GM21528 (cell line): ENCODE data around the gene CDC25B.
"Not testable (repeated sequence)": the region's sequence is repeated elsewhere in the genome, so short reads cannot be mapped to it uniquely, and the experiment has no call there.

Experiments
- ATAC-seq: cut with Tn5 transposase; IDR thresholded peaks from one replicate; pipeline ENCODE4 v1.9.1; 2021; ENCODE audit warnings: mild to moderate bottlenecking, moderate library complexity; ENCODE audit not compliant: unreplicated experiment, low FRiP score

The CDC25B gene

GRCh38 chr20:3821996-3822395 lies 25.9 kb downstream of the CDC25B start:
- no peak for ATAC-seq

GRCh38 chr20:3823881-3824280 lies 27.8 kb downstream of the CDC25B start:
- no peak for ATAC-seq

GRCh38 chr20:3825526-3825925 lies 29.4 kb downstream of the CDC25B start:
- no peak for ATAC-seq

GRCh38 chr20:3826420-3826819 lies 30.3 kb downstream of the CDC25B start:
- ATAC-seq, result no peak

GRCh38 chr20:3828798-3829197 lies 32.7 kb downstream of the CDC25B start:
- ATAC-seq, result no peak

GRCh38 chr20:3829891-3830290 lies 33.8 kb downstream of the CDC25B start:
- ATAC-seq, result not testable (repeated sequence)

- ATAC-seq, result no peak
Measured at GRCh38 chr20:3836132-3836531, 40.0 kb downstream of the CDC25B start.

GRCh38 chr20:3839328-3839727 lies 43.2 kb downstream of the CDC25B start:
- no peak for ATAC-seq

- ATAC-seq, result not testable (repeated sequence)
Measured at GRCh38 chr20:3840201-3840600, 44.1 kb downstream of the CDC25B start.

- ATAC-seq, result no peak
Measured at GRCh38 chr20:3842348-3842930, 46.3 kb downstream of the CDC25B start.

- ATAC-seq, result no peak
Measured at GRCh38 chr20:3843490-3843889, 47.4 kb downstream of the CDC25B start.

- not testable (repeated sequence) for ATAC-seq
Measured at GRCh38 chr20:3843990-3844619, 48.0 kb downstream of the CDC25B start.

GRCh38 chr20:3846378-3846739 lies 50.2 kb downstream of the CDC25B start:
- no peak for ATAC-seq

- peak; percentile 89 for ATAC-seq
Measured at GRCh38 chr20:3846740-3847428, 50.8 kb downstream of the CDC25B start, which contains the start of gene MAVS. MAVS (plus strand) TSS chr20:3846834; CDS start chr20:3854625, 7,791 bp downstream.

- ATAC-seq, result no peak
Measured at GRCh38 chr20:3847429-3847940, 51.4 kb downstream of the CDC25B start.

- no peak for ATAC-seq
Measured at GRCh38 chr20:3848565-3848964, 52.5 kb downstream of the CDC25B start.

GRCh38 chr20:3854462-3854871 lies 58.4 kb downstream of the CDC25B start:
- no peak for ATAC-seq
